Stimulated activated CD4-positive, alpha-beta T cell treated with anti-CD3 and anti-CD28 coated beads, Interleukin-2, amount 100 ng/mL, for 4 hours (primary cell): ENCODE results near the gene FAM186B.

Experiments
- DNase-seq: peaks from one replicate; pipeline ENCODE4 v3.0.0-alpha.2; 2020; ENCODE audit warnings: low read depth

The FAM186B gene

DNA sequence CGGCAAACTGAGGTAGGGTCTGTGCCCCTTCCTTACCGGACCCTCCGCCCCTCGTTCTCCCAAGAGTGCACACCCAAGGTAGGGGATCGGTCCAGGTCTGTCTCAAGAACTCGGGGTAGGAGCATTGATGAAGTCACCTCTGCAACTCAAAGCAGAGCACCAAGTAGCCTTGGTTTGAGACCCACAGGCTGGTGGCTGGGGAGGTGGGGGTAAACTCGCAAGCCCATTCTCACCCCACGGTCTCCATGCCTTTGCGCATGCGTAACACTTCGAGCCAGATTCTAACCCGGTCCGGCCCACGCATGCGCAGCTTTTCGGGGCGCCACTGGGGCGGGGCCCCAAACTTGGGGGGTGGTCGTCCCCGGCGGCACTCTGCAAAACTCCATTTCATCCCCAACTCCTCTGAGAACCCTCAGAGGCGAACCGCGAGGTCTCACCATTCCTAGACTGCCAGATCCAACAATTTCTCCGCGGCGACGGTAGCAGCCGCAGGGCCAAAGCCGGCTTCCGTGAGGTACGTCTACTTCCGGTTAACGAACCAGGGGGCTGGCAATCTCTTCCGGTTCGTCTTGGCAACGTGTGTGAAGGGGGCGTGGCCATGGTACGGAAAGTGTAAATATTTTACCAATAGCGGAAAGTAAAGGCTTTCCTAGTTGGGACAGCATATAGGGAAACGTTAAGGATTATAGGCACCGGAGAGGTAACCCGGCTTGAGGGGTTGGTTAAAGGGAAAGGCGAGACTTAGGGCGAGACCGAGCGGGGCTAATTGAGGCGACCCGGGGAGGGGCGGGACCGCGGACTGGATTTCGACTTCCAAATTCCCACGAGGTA is 37.6 kb downstream of the FAM186B start, which contains the start of gene MCRS1:
TSS of gene MCRS1 (minus strand) at position 532 of the 831 bp plus-strand sequence. CDS start 1,411 bp downstream, outside the sequence.
- peak; percentile 84 for DNase-seq

DNA sequence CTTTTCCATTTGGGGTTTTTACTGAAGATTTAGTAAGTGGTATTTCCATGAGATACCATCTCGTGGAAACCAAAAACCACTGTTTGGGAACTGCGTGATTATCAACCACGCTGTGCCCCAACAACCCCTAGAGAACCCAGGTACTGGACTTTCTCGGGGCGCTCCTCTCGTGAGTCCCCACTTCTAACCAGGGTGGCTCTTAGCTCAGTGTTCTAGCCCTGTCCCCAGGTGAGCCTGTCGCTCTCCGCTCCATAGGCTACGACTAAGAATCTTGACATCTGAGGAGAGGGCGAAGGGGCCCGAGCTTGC is 38.2 kb downstream of the FAM186B start:
- DNase-seq = no peak

DNA sequence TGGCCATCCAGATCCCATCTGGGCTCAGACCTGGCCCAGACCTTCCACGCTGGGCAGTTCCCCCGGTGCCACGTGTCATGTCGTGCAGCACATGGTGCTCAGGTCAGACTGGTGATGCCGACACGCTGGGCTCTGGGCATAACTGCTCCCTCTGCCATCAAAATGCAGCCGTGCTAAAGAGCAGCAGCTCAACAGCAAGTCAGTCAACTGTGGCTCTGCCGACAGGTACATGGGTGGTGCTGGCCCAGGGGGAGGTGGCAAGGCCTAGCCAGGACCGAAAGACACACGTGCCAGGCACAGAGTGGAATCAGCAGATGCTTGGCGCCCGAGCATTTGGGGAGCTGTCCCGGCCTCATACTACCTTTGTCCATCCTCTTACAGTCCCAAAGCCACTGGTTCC is 39.1 kb downstream of the FAM186B start:
- DNase-seq = no peak

DNA sequence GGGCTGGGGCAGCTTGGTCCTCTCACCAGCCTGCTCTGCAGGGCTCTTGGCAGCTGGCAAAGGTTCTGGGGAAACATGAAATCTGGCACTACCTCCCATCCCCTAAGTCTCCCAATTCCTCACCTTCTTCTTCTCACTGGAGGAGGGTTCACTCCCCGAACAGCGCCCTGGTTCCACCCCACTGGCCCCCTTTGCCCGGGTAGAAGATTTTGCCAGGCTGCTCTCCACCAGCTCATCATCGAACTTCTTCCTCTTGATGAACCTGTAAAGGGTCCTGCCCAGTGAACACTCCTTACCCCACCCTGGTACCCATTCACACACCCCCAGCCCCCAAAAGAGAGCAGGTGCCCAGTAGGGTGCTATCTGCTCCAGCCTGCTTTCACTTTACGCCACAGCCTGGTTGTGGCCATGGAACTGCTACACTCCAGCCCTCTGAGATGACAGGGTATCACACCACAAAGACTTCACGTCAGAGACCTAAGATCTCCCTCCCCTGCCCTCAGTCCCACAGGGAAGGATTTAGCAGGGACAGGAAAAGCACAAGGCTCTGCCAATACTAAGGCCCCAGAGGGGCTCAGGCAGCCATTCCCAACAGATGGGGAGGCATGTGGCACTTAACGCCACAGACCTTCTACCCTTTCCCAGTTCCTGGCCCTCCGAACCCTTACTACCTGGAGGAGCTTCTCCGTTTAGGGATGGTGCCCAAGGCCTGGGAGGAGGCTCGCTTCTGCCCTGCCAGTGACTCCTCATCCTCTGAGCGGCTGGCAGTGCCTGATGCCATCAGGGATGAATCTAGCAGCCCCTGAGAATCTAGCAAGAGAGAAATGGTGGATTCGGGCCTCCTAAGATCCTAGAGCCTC is 39.8 kb downstream of the FAM186B start:
- no peak for DNase-seq

DNA sequence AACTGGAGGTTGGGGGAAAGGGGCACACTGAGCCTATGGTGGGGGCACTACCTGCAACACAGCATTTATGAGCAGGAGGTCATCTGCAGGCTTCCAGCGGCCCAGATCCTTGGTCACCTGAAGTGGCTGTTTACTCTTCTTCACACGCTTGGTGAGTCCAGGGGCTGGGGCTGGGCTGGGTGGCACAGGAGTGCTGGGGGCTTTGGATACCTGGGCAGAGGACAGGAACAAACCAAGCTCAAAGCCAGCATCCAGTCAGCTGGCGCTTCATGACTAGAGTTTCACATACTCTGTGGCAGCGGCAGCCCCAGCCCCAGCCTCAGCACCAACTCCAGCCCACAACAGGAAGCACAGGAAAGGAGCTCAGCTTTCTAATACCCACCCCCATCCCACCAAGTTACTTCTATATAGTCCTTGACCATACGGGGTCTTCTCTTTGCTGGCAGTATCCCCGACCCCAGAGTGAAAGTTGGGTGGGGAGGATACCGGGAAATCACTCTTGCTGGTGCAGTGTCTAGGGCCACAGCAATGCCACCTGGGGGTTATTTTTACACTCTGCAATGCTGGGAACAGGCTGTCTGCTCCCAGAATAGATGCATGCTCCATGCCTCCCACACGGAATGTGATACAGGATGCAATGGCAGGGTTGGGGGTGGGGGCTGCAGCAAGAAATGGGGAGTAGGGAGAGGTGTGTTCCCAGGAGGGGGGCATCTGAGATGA is 40.6 kb downstream of the FAM186B start:
- no peak for DNase-seq

DNA sequence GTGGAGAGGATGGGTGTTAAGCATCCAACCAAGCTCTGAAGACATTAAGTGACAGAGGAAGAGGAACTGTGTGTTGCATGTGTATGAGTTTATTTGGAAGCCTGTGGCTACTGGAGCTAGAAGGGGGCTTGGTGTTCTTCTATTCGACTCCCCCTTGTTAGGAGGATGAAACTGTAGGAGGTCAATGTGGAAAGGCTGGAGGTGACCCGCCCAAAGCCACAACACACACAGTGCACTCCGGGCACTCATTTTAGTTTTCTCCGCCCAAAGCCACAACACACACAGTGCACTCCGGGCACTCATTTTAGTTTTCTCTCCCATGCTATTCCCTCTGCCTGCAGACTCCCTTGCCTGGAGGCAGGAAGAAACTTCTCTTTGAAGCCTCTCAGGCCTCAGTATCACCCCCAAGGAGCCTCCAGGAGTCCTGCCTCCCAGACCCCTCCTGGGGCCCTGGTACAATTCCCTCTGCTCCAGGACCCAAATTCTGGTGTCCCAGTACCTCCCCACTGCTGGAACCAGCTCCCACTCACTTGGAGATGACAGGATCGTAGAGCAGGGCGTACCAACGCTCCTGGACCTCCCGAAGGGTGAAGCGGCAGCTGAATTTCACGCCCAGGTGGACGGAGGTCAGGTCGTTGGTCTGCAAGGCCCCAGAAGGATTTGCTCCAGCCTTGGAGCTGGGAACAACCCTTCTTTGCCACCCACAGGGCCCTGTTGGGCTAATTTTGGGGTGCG is 41.3 kb downstream of the FAM186B start:
- no peak for DNase-seq

DNA sequence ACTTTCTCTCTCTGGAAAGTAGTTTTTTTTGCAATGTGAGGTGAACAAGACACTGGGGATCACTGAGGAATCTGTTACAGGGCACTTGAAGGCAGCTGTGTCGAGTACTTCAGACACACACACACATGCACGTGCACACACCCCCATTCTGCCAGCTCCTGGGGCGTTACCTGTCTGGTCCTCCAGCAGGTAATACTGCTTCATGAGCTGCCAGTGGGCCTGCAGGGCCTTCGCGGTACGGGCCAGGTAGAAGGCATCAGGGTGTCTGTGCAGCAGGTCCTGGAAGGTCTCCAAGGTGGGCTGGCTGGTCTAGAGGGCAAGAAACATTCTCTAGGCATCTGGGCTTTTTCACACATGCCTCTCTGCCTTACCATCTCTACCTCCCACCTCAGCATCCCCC is 42.6 kb downstream of the FAM186B start:
- DNase-seq = no peak

DNA sequence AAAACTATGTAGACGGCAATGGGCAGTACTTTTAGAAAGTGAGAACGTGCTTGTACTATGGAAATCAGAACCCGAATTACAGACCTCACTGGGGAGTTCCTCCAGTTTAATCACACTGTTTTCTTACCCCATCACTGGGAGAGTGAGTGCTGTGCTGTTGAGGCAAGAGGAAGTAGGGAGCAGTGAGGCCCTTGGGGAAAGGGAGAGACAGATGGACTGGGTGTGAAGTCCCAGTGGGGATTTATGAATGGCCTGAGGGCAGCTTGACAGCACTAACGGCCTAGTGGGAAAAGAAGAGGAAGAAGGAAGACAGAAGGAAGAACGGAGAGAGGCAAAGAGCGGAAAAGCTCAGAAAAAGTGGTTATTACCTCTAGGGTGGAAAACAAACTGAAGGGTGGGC is 43.2 kb downstream of the FAM186B start:
- DNase-seq = no peak

DNA sequence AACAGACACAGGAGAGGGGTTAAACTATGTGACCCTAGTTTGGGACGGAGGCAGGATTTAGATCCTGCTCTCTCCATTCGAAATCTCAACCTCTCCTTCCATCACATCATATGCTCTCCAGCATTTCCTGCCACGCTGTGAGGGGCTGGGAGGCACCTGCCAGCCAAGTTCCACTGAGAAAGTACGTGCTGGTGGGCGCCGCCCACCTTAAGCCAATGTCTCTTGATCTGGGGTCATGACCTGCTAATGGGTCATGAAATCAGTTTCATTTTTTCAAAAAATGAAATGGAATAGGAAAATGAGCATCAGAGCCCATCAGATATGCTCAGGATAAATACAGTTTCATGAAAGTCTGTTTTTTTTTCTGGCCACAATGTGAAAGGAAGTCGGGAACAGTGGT is 44.7 kb downstream of the FAM186B start:
- DNase-seq = no peak

DNA sequence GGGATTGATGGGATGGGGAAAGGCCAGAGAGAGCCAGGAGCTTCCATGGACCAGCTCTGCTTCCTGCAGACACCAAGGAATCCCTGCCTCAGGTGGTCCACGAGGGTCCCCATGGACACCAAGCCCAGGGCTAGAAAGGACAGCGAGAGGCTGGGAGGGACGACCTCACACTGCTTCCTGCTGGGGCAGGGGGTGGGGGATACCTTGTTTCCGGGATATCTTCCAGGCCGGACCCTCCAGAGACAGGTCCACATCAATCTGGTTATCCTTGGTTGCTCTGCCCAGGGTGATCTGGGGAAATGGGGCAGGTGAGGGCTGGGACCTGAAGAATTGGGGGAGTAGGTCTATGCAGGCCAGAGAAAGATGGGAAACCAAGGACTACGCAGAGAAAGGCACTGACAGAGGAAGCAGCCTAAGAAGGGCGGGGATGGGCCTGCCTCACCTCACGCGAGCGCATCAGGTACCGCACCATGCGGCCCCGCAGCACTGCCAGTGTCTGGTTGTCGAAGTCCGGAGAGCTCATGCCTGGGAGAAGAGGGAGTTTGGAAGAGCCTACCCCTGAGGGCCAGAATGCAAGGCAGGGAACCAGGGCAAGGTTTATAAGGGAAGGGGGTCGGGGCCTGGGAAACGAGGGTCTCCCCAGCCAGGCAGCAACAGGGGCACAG is 46.3 kb downstream of the FAM186B start:
- no peak for DNase-seq

DNA sequence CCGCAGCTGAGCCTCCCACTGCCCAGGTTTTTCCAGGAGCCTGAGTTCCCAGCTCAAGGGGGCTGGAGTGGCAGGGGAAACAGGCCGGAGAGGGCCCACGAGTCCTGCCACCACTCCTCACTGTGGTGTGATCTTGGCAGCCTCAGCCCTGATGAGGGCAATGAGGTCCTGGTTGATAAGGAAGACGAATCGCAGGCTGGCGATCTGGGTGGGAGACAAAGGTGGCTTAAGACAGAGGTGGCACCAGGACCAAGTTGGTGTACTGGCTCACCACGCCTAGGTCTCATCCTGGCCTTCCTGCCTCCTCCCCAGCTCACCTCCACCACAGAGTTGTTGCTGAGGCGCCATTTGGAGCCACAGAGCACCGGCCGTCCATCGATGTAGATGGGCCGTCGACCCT is 46.9 kb downstream of the FAM186B start:
- DNase-seq = no peak

DNA sequence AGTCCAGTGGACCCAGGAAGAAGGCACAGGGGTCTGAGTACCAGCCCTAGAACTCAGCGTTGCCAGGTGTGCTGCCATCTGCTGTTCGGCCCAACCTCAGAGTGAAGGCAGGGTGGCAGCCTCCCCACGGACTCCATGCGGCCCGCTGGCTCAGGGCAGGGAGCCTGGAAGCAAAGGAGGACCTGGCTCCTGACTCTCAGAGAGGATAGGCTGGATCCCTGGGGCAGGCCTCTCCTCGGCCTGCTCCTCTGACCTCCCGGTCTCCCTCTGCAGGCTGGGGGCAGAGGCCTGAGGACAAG is 47.6 kb downstream of the FAM186B start:
- DNase-seq = no peak

DNA sequence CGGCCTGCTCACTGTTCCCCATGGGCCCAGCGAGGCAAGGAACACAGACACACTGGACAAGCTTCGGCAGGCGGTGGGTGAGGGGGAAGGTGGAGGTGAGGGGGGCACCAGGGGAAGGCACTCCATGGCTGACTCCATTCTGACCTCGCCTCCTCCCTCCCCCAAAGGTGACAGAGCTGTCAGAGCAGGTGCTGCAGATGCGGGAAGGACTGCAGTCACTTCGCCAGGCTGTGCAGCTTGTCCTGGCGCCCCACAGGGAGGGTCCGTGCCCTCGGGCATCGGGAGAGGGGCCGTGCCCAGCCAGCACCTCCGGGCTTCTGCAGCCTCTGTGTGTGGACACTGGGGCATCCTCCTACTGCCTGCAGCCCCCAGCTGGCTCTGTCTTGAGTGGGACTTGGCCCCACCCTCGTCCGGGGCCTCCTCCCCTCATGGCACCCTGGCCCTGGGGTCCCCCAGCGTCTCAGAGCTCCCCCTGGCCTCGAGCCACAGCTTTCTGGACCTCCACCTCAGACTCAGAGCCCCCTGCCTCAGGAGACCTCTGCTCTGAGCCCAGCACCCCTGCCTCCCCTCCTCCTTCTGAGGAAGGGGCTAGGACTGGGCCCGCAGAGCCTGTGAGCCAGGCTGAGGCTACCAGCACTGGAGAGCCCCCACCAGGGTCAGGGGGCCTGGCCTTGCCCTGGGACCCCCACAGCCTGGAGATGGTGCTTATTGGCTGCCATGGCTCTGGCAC is 48.1 kb downstream of the FAM186B start:
- DNase-seq = no peak

DNA sequence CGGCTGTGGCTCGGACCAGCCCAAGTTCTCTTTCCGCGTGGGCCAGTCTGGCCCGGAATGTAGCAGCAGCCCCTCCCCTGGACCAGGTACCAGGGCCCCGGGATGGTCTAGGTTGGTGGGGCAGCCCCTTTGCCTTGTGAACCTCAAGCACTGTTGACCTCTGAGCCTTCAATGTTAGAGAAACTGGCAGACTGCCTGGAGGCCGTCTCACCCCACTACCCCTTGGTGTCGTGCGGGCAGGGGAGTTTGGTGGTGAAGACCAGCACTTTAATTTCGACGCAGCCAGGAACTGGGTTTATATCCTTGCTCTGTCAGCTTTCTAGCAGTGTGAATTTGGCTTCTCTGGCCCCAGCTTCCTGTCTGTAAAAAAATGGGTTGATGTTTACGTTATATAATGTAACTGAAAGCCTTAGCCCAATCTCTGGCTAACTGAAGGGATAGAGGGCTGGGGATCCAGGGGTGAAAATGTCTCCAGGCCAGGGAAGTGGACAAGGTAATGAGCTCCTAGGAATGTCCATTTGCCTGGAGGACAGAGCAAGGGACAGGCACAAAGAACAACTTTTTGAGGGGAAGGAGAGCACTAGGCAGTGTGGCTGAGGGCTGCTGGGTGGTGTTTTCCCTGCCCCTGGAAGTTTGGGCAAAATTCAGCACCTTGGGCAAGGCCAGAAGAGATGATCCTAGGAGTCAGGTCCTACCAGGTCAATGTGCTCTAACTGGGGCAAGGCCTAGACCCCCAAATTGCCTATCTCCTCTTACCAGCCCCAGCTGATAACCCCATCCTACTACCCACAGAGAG is 48.9 kb downstream of the FAM186B start:
- DNase-seq = no peak

DNA sequence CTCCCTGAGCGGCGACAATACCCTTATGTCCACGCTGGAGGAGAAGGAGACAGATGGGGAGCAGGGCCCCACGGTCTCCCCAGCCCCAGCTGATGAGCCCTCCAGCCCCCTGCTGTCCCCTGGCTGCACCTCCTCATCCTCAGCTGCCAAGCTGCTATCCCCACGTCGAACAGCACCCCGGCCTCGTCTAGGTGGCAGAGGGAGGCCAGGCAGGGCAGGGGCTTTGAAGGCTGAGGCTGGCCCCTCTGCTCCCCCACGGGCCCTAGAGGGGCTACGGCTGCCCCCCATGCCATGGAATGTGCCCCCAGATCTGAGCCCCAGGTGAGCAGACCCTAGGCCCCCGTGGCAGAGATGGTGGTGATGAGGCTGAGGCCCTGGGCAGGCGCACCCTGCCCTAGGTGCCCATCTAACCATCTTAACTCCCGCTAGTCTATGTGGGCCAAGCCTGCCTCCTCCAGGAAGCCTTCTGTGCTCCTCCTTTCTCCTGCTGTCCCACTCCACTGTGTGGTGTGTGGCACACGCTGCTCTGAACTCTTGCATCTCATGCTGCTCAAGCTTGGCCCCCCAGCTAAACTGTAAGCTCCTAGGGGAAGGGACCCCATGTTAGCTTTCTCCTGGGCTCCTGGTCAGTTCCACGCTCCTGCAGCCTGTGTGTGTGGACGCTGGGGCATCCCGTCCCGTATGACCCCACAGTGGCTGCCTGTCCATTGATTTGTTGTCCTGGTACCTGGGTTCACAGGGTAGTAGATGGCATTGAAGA is 49.6 kb downstream of the FAM186B start:
- DNase-seq = no peak

DNA sequence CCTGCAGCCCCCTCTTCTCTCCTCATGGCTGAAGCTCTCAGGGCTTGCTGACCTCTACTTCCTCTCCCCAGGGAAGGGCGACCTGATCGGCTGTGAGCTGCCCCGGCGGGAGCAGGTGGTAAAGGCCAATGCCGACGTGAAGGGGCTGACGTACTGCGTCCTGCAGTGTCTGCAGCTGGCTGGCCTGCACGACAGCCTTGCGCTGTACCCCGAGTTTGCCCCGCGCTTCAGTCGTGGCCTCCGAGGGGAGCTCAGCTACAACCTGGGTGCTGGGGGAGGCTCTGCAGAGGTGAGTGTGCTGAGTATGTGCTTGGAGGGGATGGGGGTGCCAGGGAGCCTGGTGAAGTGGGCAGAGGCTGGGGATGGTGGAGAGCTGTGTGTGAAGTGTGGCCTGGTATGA is 51.2 kb downstream of the FAM186B start:
- no peak for DNase-seq

DNA sequence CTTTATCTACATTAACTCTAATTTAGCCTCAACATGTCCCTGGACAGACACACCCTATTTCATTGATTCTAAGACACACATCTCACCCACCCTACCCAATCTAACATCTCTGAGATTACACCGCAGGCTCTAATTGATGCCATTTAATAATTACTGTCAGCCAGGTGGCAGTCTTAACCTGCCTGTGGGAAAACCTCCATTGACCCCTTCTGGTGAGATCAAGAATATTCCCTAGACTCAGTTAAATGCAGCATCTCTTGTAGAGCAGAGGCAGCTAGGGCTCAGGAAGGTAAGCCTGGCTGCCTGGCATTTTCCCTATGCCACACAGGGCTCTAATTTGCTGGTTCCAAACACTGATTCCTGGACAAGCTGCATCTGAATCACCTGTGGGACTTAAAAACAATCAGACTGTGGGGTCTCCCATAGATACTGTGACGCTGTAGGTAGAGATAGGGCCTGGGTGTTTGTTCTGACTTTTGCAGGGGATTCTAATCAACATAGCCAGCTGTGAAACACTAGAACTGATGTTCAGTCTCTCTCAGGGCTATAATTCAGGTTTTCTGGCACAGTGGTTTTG is 51.8 kb downstream of the FAM186B start:
- no peak for DNase-seq

DNA sequence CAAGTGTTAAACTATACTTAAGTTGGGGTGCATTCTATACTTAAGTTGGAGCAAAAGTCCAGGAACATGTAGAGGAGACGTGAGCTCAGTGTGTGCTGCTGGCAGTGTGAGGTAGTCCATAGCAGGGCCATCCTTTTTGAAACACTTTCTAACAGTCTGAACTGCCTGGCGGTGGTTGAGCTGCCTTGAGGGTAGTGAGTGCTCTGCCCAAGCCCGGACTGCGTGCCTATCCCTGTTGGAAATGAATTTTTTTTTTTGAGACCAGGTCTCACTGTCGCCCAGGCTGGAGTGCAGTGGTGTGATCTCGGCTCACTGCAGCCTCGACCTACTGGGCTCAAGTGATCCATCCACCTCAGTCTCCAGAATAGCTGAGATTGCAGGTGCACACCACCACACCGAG is 52.5 kb downstream of the FAM186B start:
- no peak for DNase-seq

DNA sequence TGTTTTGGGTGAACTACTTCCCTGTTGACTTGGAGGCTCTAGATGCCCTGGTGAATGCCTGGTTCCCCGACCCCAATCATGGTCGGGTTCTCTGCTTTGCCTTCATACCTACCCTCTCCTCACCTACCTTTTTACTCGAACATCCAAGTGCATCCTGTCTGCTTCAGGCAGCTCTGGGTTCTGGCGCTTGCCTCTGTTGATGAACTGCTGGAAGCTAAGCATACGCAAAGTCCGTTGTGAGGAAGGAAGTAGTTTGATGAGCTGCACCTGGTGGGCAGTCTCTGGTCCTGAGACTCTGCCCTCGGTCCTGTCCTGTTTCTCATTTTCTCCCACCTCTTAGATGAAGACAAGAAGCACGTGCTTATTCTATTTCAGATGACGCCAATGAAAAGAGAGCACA is 53.0 kb downstream of the FAM186B start:
- no peak for DNase-seq
